Measurements from ENCODE around the gene ENTREP3.

- no peak for TF ChIP-seq CTCF (IDR thresholded peaks at IDR 0.05; ENCODE audit: borderline replicate concordance, extremely low read depth, low read length, poor library complexity, severe bottlenecking)
- no peak for TF ChIP-seq EZH2 (IDR thresholded peaks at IDR 0.05; ENCODE audit: borderline replicate concordance, low read depth, low read length, severe bottlenecking)
These were observed 7.4 kb downstream of the ENTREP3 start for GRCh38 chr1:155247667-155248553.

Measured in DND-41 (cell line).